ENCODE measurements around the gene LSMEM2. TPM values are rescaled to one million over a fixed set of nuclear protein-coding genes. Genes with fewer than 3 reads are reported as not detected.

Gene LSMEM2
- total and polyA plus RNA-seq, 9 of the 15 experiments (the other 6 are each of a cell fraction or from before 2014, with no cell fraction given) = not detected

DNA sequence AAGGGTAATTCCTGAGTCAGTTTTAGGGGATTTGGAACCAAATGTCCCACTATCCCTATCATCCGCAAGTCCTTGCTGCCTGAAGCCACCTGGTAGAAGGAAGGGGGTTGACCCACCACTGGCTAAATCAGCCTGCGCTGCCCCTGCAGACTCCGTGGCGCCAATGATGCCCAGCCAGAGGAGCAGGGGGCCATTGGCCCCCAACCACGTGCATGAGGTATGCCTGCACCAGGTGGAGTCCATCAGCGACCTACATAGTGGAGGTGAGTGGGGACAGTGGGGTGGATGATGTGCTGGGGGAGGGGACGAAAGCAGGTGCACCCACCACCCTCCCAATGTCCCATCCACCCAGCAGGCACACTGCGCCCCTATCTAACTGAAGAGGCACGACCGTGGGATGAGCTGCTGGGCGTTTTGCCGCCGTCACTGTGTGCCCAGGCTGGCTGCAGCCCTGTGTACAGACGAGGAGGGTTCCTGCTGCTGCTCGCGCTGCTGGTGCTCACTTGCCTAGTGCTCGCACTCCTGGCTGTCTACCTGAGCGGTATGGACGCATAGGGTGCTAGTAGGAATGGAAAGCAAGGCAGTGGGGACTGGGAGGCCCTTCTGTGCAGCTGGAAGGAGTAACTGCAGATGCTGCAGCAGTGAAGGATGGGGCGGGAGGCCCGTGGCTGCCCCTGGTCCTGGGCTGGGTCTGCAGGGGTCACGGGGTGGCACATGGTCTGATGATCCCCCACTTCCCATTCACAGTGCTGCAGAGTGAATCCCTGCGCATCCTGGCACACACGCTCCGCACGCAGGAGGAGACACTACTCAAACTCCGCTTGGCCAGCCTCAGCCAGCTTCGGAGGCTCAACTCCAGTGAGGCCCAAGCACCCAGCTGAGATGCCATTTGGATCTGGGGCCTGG, 7.7 kb downstream of the LSMEM2 start (continued):
- no peak for TF ChIP-seq ZNF24 (IDR thresholded peaks at IDR 0.05)
- no peak for TF ChIP-seq LCOR (CRISPR knock-in tag; IDR thresholded peaks at IDR 0.05)
- peak; percentile 35 for TF ChIP-seq RBM22 (IDR thresholded peaks at IDR 0.05; ENCODE audit: low read depth, low read length, poor library complexity, severe bottlenecking)
- TF ChIP-seq BRD9 (IDR thresholded peaks at IDR 0.05; ENCODE audit: low read depth, partially characterized antibody) = no peak
- TF ChIP-seq, protein P1, sequence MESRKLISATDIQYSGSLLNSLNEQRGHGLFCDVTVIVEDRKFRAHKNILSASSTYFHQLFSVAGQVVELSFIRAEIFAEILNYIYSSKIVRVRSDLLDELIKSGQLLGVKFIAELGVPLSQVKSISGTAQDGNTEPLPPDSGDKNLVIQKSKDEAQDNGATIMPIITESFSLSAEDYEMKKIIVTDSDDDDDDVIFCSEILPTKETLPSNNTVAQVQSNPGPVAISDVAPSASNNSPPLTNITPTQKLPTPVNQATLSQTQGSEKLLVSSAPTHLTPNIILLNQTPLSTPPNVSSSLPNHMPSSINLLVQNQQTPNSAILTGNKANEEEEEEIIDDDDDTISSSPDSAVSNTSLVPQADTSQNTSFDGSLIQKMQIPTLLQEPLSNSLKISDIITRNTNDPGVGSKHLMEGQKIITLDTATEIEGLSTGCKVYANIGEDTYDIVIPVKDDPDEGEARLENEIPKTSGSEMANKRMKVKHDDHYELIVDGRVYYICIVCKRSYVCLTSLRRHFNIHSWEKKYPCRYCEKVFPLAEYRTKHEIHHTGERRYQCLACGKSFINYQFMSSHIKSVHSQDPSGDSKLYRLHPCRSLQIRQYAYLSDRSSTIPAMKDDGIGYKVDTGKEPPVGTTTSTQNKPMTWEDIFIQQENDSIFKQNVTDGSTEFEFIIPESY (CRISPR knock-in tag; IDR thresholded peaks at IDR 0.05) = 0 out of 2 replicates have a peak, but pooled peaks have one; percentile 36
- no peak for TF ChIP-seq RAD51 (IDR thresholded peaks at IDR 0.05; ENCODE audit: borderline replicate concordance, low read depth)
- TF ChIP-seq CSDE1 (IDR thresholded peaks at IDR 0.05) = no peak

DNA sequence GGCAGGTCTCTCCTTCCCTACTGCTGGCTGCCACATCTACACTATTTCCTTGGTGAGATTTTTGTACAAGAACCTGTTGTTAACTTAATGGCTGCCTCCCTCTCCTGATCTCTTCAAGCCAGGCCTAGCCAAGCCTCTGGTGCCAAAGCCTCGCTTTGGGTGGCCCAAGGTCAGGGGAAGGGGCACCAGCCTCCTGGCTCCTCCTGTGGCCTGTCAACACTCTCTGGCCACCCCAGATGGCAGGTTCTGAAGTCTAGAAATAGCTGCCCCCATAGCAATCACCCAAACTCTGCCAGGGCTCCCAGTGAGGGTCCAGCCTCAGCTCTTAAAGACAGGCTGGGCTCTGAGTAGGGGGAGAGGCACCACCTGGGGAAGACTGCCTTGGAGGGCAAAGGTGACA, 8.4 kb downstream of the LSMEM2 start:
- in situ Hi-C loops (cut with MboI) (no loop called here), intact Hi-C loops (cut with micrococcal nuclease) (no loop called here)
- Histone ChIP-seq H3K36me3 (ENCODE audit: control insufficient read depth, insufficient read depth, low read length) (peaks cover 49% of the 10 kb centered on the region; the same call in 2 of the 3 replicates), H3K79me2 (ENCODE audit: control insufficient read depth, insufficient read depth, low read length) (peaks cover 28% of the 10 kb centered on the region), H3K27me3 (ENCODE audit: control insufficient read depth in 2 of 2, insufficient read depth in 2 of 2, low read length in 2 of 2) (no peaks in the 10 kb centered on the region), H3K9me3 (replicated peaks; ENCODE audit: control insufficient read depth, insufficient read depth, low read depth, low read length) (no peaks in the 10 kb centered on the region), H3K4me3 (no peak overlapping the region), H3K27ac (ENCODE audit: extremely low read depth, low read depth, low read length) (no peak overlapping the region), H3K4me2 (ENCODE audit: insufficient read depth, low read length) (no peak overlapping the region), H2AFZ (ENCODE audit: low read depth, low read length) (no peak overlapping the region), H3K9me1 (ENCODE audit: control insufficient read depth, insufficient read depth, low read length) (no peaks in the 10 kb centered on the region), H4K20me1 (replicated peaks; ENCODE audit: control insufficient read depth, insufficient read depth, low read length) (no peaks in the 10 kb centered on the region), H3K9ac (ENCODE audit: insufficient read depth in 1 of 2, low read depth in 2 of 2, low read length in 2 of 2) (no peak overlapping the region), H3K4me1 (replicated peaks in 1 of 2; ENCODE audit: control insufficient read depth in 2 of 2, insufficient read depth in 2 of 2, low read length in 2 of 2) (peaks cover 0 to 40% of the 10 kb centered on the region in 2 experiments; a peak in 3 of 5 replicates)
- TF ChIP-seq POLR2AphosphoS5 (IDR thresholded peaks at IDR 0.05; ENCODE audit: control insufficient read depth, insufficient read depth, low read depth, low read length) (0 out of 2 replicates have a peak, but pooled peaks have one; percentile 9), OTX1 (CRISPR knock-in tag; IDR thresholded peaks at IDR 0.05) (no peak), MXI1 (IDR thresholded peaks at IDR 0.05; ENCODE audit: low read depth, low read length) (no peak), SETDB1 (IDR thresholded peaks at IDR 0.05; ENCODE audit: low read length) (no peak), HIVEP1 (CRISPR knock-in tag; IDR thresholded peaks at IDR 0.05) (no peak)
- no peak for DNase-seq (ENCODE audit: extremely low read depth in 1 of 4, low spot score in 3 of 4)
- BruUV-seq (replicated peaks) = no TSS peak
- ATAC-seq = no peak
- POLR2A ChIA-PET = interaction anchor here (0.6 to 1.7 kb wide), 2 partner anchors 10 to 12 kb away, joined by 4 to 8 read pairs; partner anchors contain the start of genes HYAL3 and NAA80
- FAIRE-seq = no peak
- CTCF ChIA-PET (ENCODE audit: low intra/inter-chr PET ratio) = no interaction called here
- WGBS (ENCODE audit: insufficient coverage, low coverage, missing lambda C conversion rate) = 83% methylated on average over 1 of the region's 1 CpG
